ENCODE measurements around the gene KCNQ1.

DNA sequence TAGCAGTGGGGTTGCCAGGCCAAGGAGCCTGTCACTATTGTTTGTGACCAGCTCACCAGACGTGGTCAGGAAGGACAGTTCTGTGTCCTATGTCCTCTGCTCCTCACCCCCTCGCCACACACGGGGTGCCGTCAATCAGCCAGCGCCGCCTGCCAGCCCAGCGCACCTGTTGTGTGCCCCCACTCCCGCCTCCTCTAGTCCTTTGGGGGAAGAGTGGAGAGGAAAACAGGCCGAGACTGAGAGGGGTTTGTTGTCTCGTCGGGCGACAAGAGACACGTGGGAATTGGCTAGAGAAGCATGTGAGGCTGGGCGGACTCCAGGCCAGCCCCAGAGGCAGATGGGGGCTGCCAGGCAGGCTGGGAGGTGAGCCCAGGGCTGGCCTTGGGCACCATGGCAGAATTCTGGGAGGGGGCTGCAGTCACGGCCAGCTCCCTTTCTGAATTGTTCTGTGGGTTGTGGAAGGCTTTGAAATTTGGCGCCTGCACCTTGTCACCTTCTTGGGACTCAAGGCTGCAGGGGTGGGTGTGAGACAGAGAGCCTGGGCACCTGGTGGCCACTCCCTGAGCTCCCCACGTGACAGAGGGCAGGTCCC lies 258.1 kb downstream of the KCNQ1 start:
- TF ChIP-seq, protein P1, sequence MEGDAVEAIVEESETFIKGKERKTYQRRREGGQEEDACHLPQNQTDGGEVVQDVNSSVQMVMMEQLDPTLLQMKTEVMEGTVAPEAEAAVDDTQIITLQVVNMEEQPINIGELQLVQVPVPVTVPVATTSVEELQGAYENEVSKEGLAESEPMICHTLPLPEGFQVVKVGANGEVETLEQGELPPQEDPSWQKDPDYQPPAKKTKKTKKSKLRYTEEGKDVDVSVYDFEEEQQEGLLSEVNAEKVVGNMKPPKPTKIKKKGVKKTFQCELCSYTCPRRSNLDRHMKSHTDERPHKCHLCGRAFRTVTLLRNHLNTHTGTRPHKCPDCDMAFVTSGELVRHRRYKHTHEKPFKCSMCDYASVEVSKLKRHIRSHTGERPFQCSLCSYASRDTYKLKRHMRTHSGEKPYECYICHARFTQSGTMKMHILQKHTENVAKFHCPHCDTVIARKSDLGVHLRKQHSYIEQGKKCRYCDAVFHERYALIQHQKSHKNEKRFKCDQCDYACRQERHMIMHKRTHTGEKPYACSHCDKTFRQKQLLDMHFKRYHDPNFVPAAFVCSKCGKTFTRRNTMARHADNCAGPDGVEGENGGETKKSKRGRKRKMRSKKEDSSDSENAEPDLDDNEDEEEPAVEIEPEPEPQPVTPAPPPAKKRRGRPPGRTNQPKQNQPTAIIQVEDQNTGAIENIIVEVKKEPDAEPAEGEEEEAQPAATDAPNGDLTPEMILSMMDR (IDR thresholded peaks at IDR 0.05): no peak
- TF ChIP-seq POLR2AphosphoS5 (IDR thresholded peaks at IDR 0.05; ENCODE audit: insufficient read depth in 1 of 2, low read depth in 1 of 2) (no peak), POLR2A (IDR thresholded peaks at IDR 0.05) (no peak)
